Hematopoietic multipotent progenitor cell treated with erythropoietin and hydrocortisone succinate and interleukin-3 and kit ligand, for 8 days (in vitro differentiated cells): ENCODE results near the gene GFAP.

Experiments
- DNase-seq: peaks from one replicate; pipeline ENCODE4 v3.0.0-alpha.2; 2015

GFAP gene

GRCh38 chr17:44930667-44931066, 15.4 kb upstream of the GFAP start:
- DNase-seq, result no peak

GRCh38 chr17:44928950-44929720, 13.8 kb upstream of the GFAP start:
- no peak for DNase-seq

- DNase-seq, result no peak
These were observed 12.8 kb upstream of the GFAP start for GRCh38 chr17:44928136-44928535.

GRCh38 chr17:44927696-44928095, 12.4 kb upstream of the GFAP start:
- no peak for DNase-seq

- no peak for DNase-seq
These were observed 11.7 kb upstream of the GFAP start for GRCh38 chr17:44926821-44927525.

GRCh38 chr17:44925731-44926697, 10.7 kb upstream of the GFAP start:
- no peak for DNase-seq

- no peak for DNase-seq
These were observed 8.8 kb upstream of the GFAP start for GRCh38 chr17:44924107-44924544.

- no peak for DNase-seq
These were observed 7.6 kb upstream of the GFAP start for GRCh38 chr17:44922746-44923470.

- DNase-seq, result no peak
These were observed 6.8 kb upstream of the GFAP start for GRCh38 chr17:44922136-44922535.

GRCh38 chr17:44921122-44921882, 6.0 kb upstream of the GFAP start:
- DNase-seq, result no peak

GRCh38 chr17:44920565-44920940, 5.3 kb upstream of the GFAP start:
- no peak for DNase-seq

- DNase-seq, result peak; percentile 81
These were observed 4.7 kb upstream of the GFAP start for GRCh38 chr17:44919885-44920564.

- DNase-seq, result no peak
These were observed 4.1 kb upstream of the GFAP start for GRCh38 chr17:44919411-44919810.

GRCh38 chr17:44918006-44918405, 2.7 kb upstream of the GFAP start:
- no peak for DNase-seq

GRCh38 chr17:44917456-44917855, 2.2 kb upstream of the GFAP start:
- DNase-seq, result no peak

- no peak for DNase-seq
These were observed 1.5 kb upstream of the GFAP start for GRCh38 chr17:44916781-44917241.

GRCh38 chr17:44915862-44916780, 821 bp upstream of the GFAP start:
- DNase-seq, result no peak

GRCh38 chr17:44914698-44915271, 515 bp downstream of the GFAP start:
- no peak for DNase-seq

GRCh38 chr17:44914148-44914547, 1.2 kb downstream of the GFAP start:
- DNase-seq, result no peak

- no peak for DNase-seq
These were observed 1.6 kb downstream of the GFAP start for GRCh38 chr17:44913676-44914075.
